ENCODE data around the gene SH3GL3.

The SH3GL3 gene

GRCh38 chr15:83588441-83588840, 141.3 kb downstream of the SH3GL3 start:
- H3K9me3 ChIP-seq (ENCODE audit: insufficient read depth, low read length), result no peaks in the 10 kb centered on the region
- H3K27me3 ChIP-seq (ENCODE audit: insufficient read depth, insufficient read length), result no peaks in the 10 kb centered on the region
- no peak overlapping the region for H3K4me3 ChIP-seq (ENCODE audit: insufficient read length, low read depth)
- no peak overlapping the region for H3K9ac ChIP-seq (ENCODE audit: insufficient read length, low read depth)
- TF ChIP-seq YY1 (IDR thresholded peaks at IDR 0.05; ENCODE audit: insufficient read depth, insufficient read length), result no peak
- TF ChIP-seq ZNF274 (IDR thresholded peaks at IDR 0.05; ENCODE audit: low read depth, low read length), result no peak
- no peak for TF ChIP-seq SUZ12 (IDR thresholded peaks at IDR 0.05; ENCODE audit: extremely low read depth, insufficient read depth, insufficient read length)
- no peak for DNase-seq (ENCODE audit: low read depth, low spot score)
- no peaks in the 10 kb centered on the region for H3K36me3 ChIP-seq (ENCODE audit: insufficient read depth, insufficient read length, low read length)
- no peaks in the 10 kb centered on the region for H3K4me1 ChIP-seq (ENCODE audit: insufficient read depth, insufficient read length)

- Histone ChIP-seq H3K4me3 (ENCODE audit: insufficient read length, low read depth) (no peak overlapping the region), H3K4me1 (ENCODE audit: insufficient read depth, insufficient read length) (no peaks in the 10 kb centered on the region), H3K9me3 (ENCODE audit: insufficient read depth, low read length) (no peaks in the 10 kb centered on the region), H3K27me3 (ENCODE audit: insufficient read depth, insufficient read length) (no peaks in the 10 kb centered on the region), H3K36me3 (ENCODE audit: insufficient read depth, insufficient read length, low read length) (no peaks in the 10 kb centered on the region), H3K9ac (ENCODE audit: insufficient read length, low read depth) (no peak overlapping the region)
- TF ChIP-seq ZNF274 (IDR thresholded peaks at IDR 0.05; ENCODE audit: low read depth, low read length) (no peak), YY1 (IDR thresholded peaks at IDR 0.05; ENCODE audit: insufficient read depth, insufficient read length) (no peak), SUZ12 (IDR thresholded peaks at IDR 0.05; ENCODE audit: extremely low read depth, insufficient read depth, insufficient read length) (no peak)
- DNase-seq (ENCODE audit: low read depth, low spot score), result no peak
Measured at GRCh38 chr15:83592370-83593040, 145.4 kb downstream of the SH3GL3 start.

GRCh38 chr15:83595191-83595590, 148.1 kb downstream of the SH3GL3 start:
- no peak overlapping the region for H3K9ac ChIP-seq (ENCODE audit: insufficient read length, low read depth)
- H3K4me1 ChIP-seq (ENCODE audit: insufficient read depth, insufficient read length), result no peaks in the 10 kb centered on the region
- no peaks in the 10 kb centered on the region for H3K36me3 ChIP-seq (ENCODE audit: insufficient read depth, insufficient read length, low read length)
- no peak for TF ChIP-seq YY1 (IDR thresholded peaks at IDR 0.05; ENCODE audit: insufficient read depth, insufficient read length)
- TF ChIP-seq SUZ12 (IDR thresholded peaks at IDR 0.05; ENCODE audit: extremely low read depth, insufficient read depth, insufficient read length), result no peak
- no peak for TF ChIP-seq ZNF274 (IDR thresholded peaks at IDR 0.05; ENCODE audit: low read depth, low read length)
- H3K27me3 ChIP-seq (ENCODE audit: insufficient read depth, insufficient read length), result no peaks in the 10 kb centered on the region
- H3K4me3 ChIP-seq (ENCODE audit: insufficient read length, low read depth), result no peak overlapping the region
- no peaks in the 10 kb centered on the region for H3K9me3 ChIP-seq (ENCODE audit: insufficient read depth, low read length)
- no peak for DNase-seq (ENCODE audit: low read depth, low spot score)

- no peak overlapping the region for H3K4me3 ChIP-seq (ENCODE audit: insufficient read length, low read depth)
- H3K36me3 ChIP-seq (ENCODE audit: insufficient read depth, insufficient read length, low read length), result no peaks in the 10 kb centered on the region
- H3K4me1 ChIP-seq (ENCODE audit: insufficient read depth, insufficient read length), result no peaks in the 10 kb centered on the region
- H3K27me3 ChIP-seq (ENCODE audit: insufficient read depth, insufficient read length), result no peaks in the 10 kb centered on the region
- H3K9ac ChIP-seq (ENCODE audit: insufficient read length, low read depth), result no peak overlapping the region
- DNase-seq (ENCODE audit: low read depth, low spot score), result no peak
- TF ChIP-seq ZNF274 (IDR thresholded peaks at IDR 0.05; ENCODE audit: low read depth, low read length) (no peak), YY1 (IDR thresholded peaks at IDR 0.05; ENCODE audit: insufficient read depth, insufficient read length) (no peak), SUZ12 (IDR thresholded peaks at IDR 0.05; ENCODE audit: extremely low read depth, insufficient read depth, insufficient read length) (no peak)
- H3K9me3 ChIP-seq (ENCODE audit: insufficient read depth, low read length), result no peaks in the 10 kb centered on the region
Measured at GRCh38 chr15:83598031-83598430, 150.9 kb downstream of the SH3GL3 start.

- no peaks in the 10 kb centered on the region for H3K36me3 ChIP-seq (ENCODE audit: insufficient read depth, insufficient read length, low read length)
- H3K9ac ChIP-seq (ENCODE audit: insufficient read length, low read depth), result no peak overlapping the region
- H3K27me3 ChIP-seq (ENCODE audit: insufficient read depth, insufficient read length), result no peaks in the 10 kb centered on the region
- H3K4me3 ChIP-seq (ENCODE audit: insufficient read length, low read depth), result no peak overlapping the region
- H3K4me1 ChIP-seq (ENCODE audit: insufficient read depth, insufficient read length), result no peaks in the 10 kb centered on the region
- DNase-seq (ENCODE audit: low read depth, low spot score), result no peak
- no peak for TF ChIP-seq YY1 (IDR thresholded peaks at IDR 0.05; ENCODE audit: insufficient read depth, insufficient read length)
- TF ChIP-seq SUZ12 (IDR thresholded peaks at IDR 0.05; ENCODE audit: extremely low read depth, insufficient read depth, insufficient read length), result no peak
- no peak for TF ChIP-seq ZNF274 (IDR thresholded peaks at IDR 0.05; ENCODE audit: low read depth, low read length)
- no peaks in the 10 kb centered on the region for H3K9me3 ChIP-seq (ENCODE audit: insufficient read depth, low read length)
Measured at GRCh38 chr15:83602021-83602420, 154.9 kb downstream of the SH3GL3 start.

- TF ChIP-seq SUZ12 (IDR thresholded peaks at IDR 0.05; ENCODE audit: extremely low read depth, insufficient read depth, insufficient read length) (no peak), YY1 (IDR thresholded peaks at IDR 0.05; ENCODE audit: insufficient read depth, insufficient read length) (no peak), ZNF274 (IDR thresholded peaks at IDR 0.05; ENCODE audit: low read depth, low read length) (no peak)
- DNase-seq (ENCODE audit: low read depth, low spot score), result no peak
- Histone ChIP-seq H3K27me3 (ENCODE audit: insufficient read depth, insufficient read length) (no peaks in the 10 kb centered on the region), H3K36me3 (ENCODE audit: insufficient read depth, insufficient read length, low read length) (no peaks in the 10 kb centered on the region), H3K9me3 (ENCODE audit: insufficient read depth, low read length) (no peaks in the 10 kb centered on the region), H3K4me1 (ENCODE audit: insufficient read depth, insufficient read length) (no peaks in the 10 kb centered on the region), H3K9ac (ENCODE audit: insufficient read length, low read depth) (no peak overlapping the region), H3K4me3 (ENCODE audit: insufficient read length, low read depth) (no peak overlapping the region)
Measured at GRCh38 chr15:83604549-83604948, 157.4 kb downstream of the SH3GL3 start.

- H3K4me1 ChIP-seq (ENCODE audit: insufficient read depth, insufficient read length), result no peaks in the 10 kb centered on the region
- H3K9me3 ChIP-seq (ENCODE audit: insufficient read depth, low read length), result no peaks in the 10 kb centered on the region
- no peak for DNase-seq (ENCODE audit: low read depth, low spot score)
- H3K9ac ChIP-seq (ENCODE audit: insufficient read length, low read depth), result no peak overlapping the region
- H3K36me3 ChIP-seq (ENCODE audit: insufficient read depth, insufficient read length, low read length), result no peaks in the 10 kb centered on the region
- no peaks in the 10 kb centered on the region for H3K27me3 ChIP-seq (ENCODE audit: insufficient read depth, insufficient read length)
- no peak overlapping the region for H3K4me3 ChIP-seq (ENCODE audit: insufficient read length, low read depth)
- TF ChIP-seq ZNF274 (IDR thresholded peaks at IDR 0.05; ENCODE audit: low read depth, low read length), result no peak
- no peak for TF ChIP-seq YY1 (IDR thresholded peaks at IDR 0.05; ENCODE audit: insufficient read depth, insufficient read length)
- TF ChIP-seq SUZ12 (IDR thresholded peaks at IDR 0.05; ENCODE audit: extremely low read depth, insufficient read depth, insufficient read length), result no peak
Measured at GRCh38 chr15:83605111-83605945, 158.2 kb downstream of the SH3GL3 start.

Measured in NT2/D1 (cell line).